SK-N-MC (cell line): Measurements from ENCODE around the gene CMTR1.

ENCODE experiments used
- EZH2 ChIP-seq: fragments of 200-600 bp; sonication (generic); IDR thresholded peaks from one replicate; pipeline ENCODE4 v1.6.1; 2017; ENCODE audit warnings: antibody characterized with exemption
- FOXP2 ChIP-seq: optimal IDR thresholded peaks from 2 replicates; pipeline ENCODE3; 2011; ENCODE audit warnings: mild to moderate bottlenecking, moderate library complexity; ENCODE audit not compliant: insufficient read depth; ENCODE audit errors: extremely low read length, control extremely low read depth
- POLR2AphosphoS5 ChIP-seq: IDR thresholded peaks from 2 replicates; pipeline ENCODE4 v1.6.1; 2012; ENCODE audit warnings: mild to moderate bottlenecking, low read depth, low read length, borderline replicate concordance

DNA sequence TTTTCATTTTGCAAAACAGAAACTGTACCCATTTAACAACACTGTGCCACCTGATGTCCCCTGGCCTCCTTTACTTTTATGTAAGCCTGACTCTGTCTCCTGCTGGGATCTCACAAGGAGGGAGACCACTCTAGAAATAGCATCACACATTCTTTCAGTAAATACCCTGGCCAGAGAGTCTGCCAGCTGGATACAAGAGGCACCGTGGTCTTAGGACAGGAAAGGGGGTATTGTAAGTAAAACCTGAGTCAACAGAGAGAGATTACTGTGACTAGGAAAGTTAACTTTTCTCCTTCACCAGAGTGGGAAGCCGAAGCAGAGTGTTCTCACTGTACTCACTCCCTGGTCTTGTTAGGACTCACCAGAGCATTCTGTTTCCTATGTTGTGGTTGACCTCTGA lies 27.8 kb downstream of the CMTR1 start:
- TF ChIP-seq POLR2AphosphoS5 = no peak
- TF ChIP-seq EZH2 = no peak
- TF ChIP-seq FOXP2 = no peak
